Endothelial cell of umbilical vein (primary cell): ENCODE measurements around the gene COL1A1. TPM values are rescaled to one million over a fixed set of nuclear protein-coding genes. Genes with fewer than 3 reads are reported as not detected.
A peak's percentile ranks its signal among the peaks of the same experiment; 100 is the strongest.

Experiments used
- BruUV-seq: library from RNA; stranded (reverse); fragments of 400-500 nt; replicated peaks from 2 replicates; lab custom pipeline; 2021; lab: Mats Ljungman, UMichigan
- CTCF ChIA-PET: fragments of 300-600, 350-600 bp; sonication (Branson Sonifier 250); formaldehyde crosslinking; loops from one replicate; lab custom pipeline; 2021; ENCODE audit warnings: antibody characterized with exemption, inconsistent platforms; lab: Charles Lee
- POLR2A ChIA-PET: fragments of 300-600, 350-600 bp; sonication (Branson Sonifier 250); formaldehyde crosslinking; loops from one replicate; lab custom pipeline; 2021; ENCODE audit warnings: antibody characterized with exemption, inconsistent platforms; lab: Charles Lee
- DNase-seq: peaks from one replicate; pipeline ENCODE4 v3.0.0-alpha.2; 2011; ENCODE audit warnings: low read depth, low spot score
- FAIRE-seq: peaks from 2 replicates; lab custom pipeline; 2011; peaks lifted over from hg19 to GRCh38; lab: Jason Lieb, UNC
- H2AFZ ChIP-seq: 2 replicates; pipeline ENCODE4 v1.6.0; 2012; ENCODE audit warnings: low read depth, low read length, control low read depth, inconsistent platforms
- H3K27ac ChIP-seq: 2 replicates; pipeline ENCODE4 v1.5.1; 2011; ENCODE audit warnings: low read depth, mild to moderate bottlenecking, control low read depth, low read length, moderate library complexity; ENCODE audit not compliant: insufficient read depth
- H3K27me3 ChIP-seq, 2 experiments: 2 replicates each; pipeline versions ENCODE4 v1.6.0 to v1.6.1; 2011; ENCODE audit warnings: low read length in 2 of 2, mixed read lengths in 1 of 2; ENCODE audit not compliant: control insufficient read depth in 2 of 2, insufficient read depth in 2 of 2
- H3K36me3 ChIP-seq, 2 experiments: 2 replicates in 1 of 2; 3 replicates in 1 of 2; pipeline ENCODE4 v1.5.1; 2011; ENCODE audit warnings: low read length in 2 of 2, mild to moderate bottlenecking in 1 of 2, moderate library complexity in 1 of 2; ENCODE audit not compliant: control insufficient read depth in 2 of 2, insufficient read depth in 2 of 2; ENCODE audit errors: extremely low read depth in 1 of 2
- H3K4me1 ChIP-seq: 3 replicates; pipeline ENCODE4 v1.5.1; 2011; ENCODE audit warnings: mild to moderate bottlenecking, low read length; ENCODE audit not compliant: control insufficient read depth, insufficient read depth; ENCODE audit errors: extremely low read depth
- H3K4me2 ChIP-seq: 2 replicates; pipeline ENCODE4 v1.6.1; 2011; ENCODE audit warnings: low read length, control low read depth, mixed read lengths; ENCODE audit not compliant: insufficient read depth
- H3K4me3 ChIP-seq, 3 experiments: fragments of 200-600 bp in 1 of 3; sonication (generic), shearing (Covaris generic) in 1 of 3; replicated peaks in 1 of 3; 2 replicates each; pipeline ENCODE4 v1.5.1; 2011 to 2016; ENCODE audit warnings: control low read depth in 3 of 3, low read length in 3 of 3, mild to moderate bottlenecking in 2 of 3, inconsistent platforms in 1 of 3, low read depth in 1 of 3, moderate library complexity in 1 of 3; ENCODE audit not compliant: insufficient read depth in 1 of 3
- H3K79me2 ChIP-seq: 2 replicates; pipeline ENCODE4 v1.6.0; 2012; ENCODE audit warnings: low read length, inconsistent platforms; ENCODE audit not compliant: control insufficient read depth, insufficient read depth
- H3K9ac ChIP-seq: replicated peaks from 2 replicates; pipeline ENCODE3; 2011; ENCODE audit warnings: low read length, control low read depth; ENCODE audit not compliant: insufficient read depth; ENCODE audit errors: extremely low read depth
- H3K9me1 ChIP-seq: replicated peaks from 3 replicates; pipeline ENCODE4 v1.6.0; 2011; ENCODE audit warnings: mild to moderate bottlenecking, low read length; ENCODE audit not compliant: control insufficient read depth, insufficient read depth; ENCODE audit errors: extremely low read depth
- H3K9me3 ChIP-seq: replicated peaks from 2 replicates; pipeline ENCODE4 v1.5.1; 2012; ENCODE audit warnings: low read length, inconsistent platforms; ENCODE audit not compliant: control insufficient read depth, insufficient read depth
- H4K20me1 ChIP-seq: replicated peaks from 2 replicates; pipeline ENCODE3; 2011; ENCODE audit warnings: mild to moderate bottlenecking, low read length; ENCODE audit not compliant: control insufficient read depth, insufficient read depth; ENCODE audit errors: extremely low read depth
- EZH2 ChIP-seq: IDR thresholded peaks from 2 replicates; pipeline ENCODE4 v1.6.1; 2012; ENCODE audit warnings: borderline replicate concordance, low read depth, mild to moderate bottlenecking, moderate library complexity, low read length, inconsistent platforms; ENCODE audit not compliant: severe bottlenecking
- FOS ChIP-seq: IDR thresholded peaks from 2 replicates; pipeline ENCODE4 v1.6.1; 2011; ENCODE audit warnings: mild to moderate bottlenecking, low read length, moderate library complexity, borderline replicate concordance; ENCODE audit not compliant: insufficient read depth
- GATA2 ChIP-seq: IDR thresholded peaks from 2 replicates; pipeline ENCODE4 v1.7.0; 2011; ENCODE audit warnings: low read depth, mild to moderate bottlenecking, moderate library complexity, mixed read lengths, low read length; ENCODE audit not compliant: insufficient read length, insufficient read depth
- JUN ChIP-seq: IDR thresholded peaks from 2 replicates; pipeline ENCODE4 v1.6.1; 2011; ENCODE audit warnings: borderline replicate concordance, low read depth; ENCODE audit not compliant: insufficient read length, insufficient read depth
- MYC ChIP-seq: IDR thresholded peaks from one replicate; pipeline ENCODE4 v1.6.1; 2011; ENCODE audit warnings: mild to moderate bottlenecking, low read depth, low read length
- POLR2A ChIP-seq: IDR thresholded peaks from 2 replicates; pipeline ENCODE4 v1.6.1; 2012; ENCODE audit warnings: low read depth, mild to moderate bottlenecking, control low read depth, low read length
- dilution Hi-C: fragments of 300-500 bp; cut with MboI; formaldehyde crosslinking; loops from one replicate; pipeline ENCODE4 v1.15.0; 2019; ENCODE audit warnings: low sequenced_read_pairs; ENCODE audit not compliant: extremely low pct_ligation_motif_present
- intact Hi-C: fragments of 100-400 bp; cut with micrococcal nuclease; formaldehyde crosslinking; loops from one replicate; pipeline ENCODE4 v1.10.0; 2022
- polyA plus RNA-seq, 4 experiments: library from polyadenylated mRNA; depleted of rRNA in 3 of 4; stranded (reverse) in 3 of 4; unstranded in 1 of 4; fragments of >200 nt; gene quantifications; 2 replicates each; pipeline versions ENCODE4 v1.2.1 to v1.2.3, GENCODE V29; 2011 to 2012; ENCODE audit warnings: missing spikeins in 1 of 4
- total RNA-seq: library from RNA; stranded (reverse); gene quantifications from 2 replicates; pipeline ENCODE4 v1.2.3, GENCODE V29; 2021

Gene COL1A1
- total and polyA plus RNA-seq, 2 donors (not counting 3 experiments of a cell fraction or from before 2014, with no cell fraction given) = 0.07 TPM

- Histone ChIP-seq H3K4me2 (peak overlapping the region; percentile 82), H3K4me1 (peaks cover 35% of the 10 kb centered on the region), H3K27ac (peak overlapping the region; percentile 19), H3K9ac (peak overlapping the region; percentile 42), H3K36me3 (peaks cover 0 to 26% of the 10 kb centered on the region in 2 experiments), H4K20me1 (no peaks in the 10 kb centered on the region), H3K79me2 (peaks cover 78% of the 10 kb centered on the region), H3K9me1 (no peaks in the 10 kb centered on the region), H3K9me3 (no peaks in the 10 kb centered on the region), H2AFZ (no peak overlapping the region), H3K27me3 (no peaks in the 10 kb centered on the region), H3K4me3 (peak overlapping the region; percentile 9 to 82 (median 65))
- intact Hi-C loops (no loop called here), dilution Hi-C loops (no loop called here)
- TF ChIP-seq MYC (no peak), JUN (no peak), EZH2 (no peak), GATA2 (no peak), FOS (no peak), POLR2A (no peak)
- peak; percentile 21 for FAIRE-seq
- ChIA-PET CTCF (interaction anchor here (1.0 to 4.1 kb wide), 7 partner anchors 8 to 53 kb away, joined by 3 to 21 read pairs (median 5); partner anchors contain the start of gene SAMD14), POLR2A (no interaction called here)
- no peak for DNase-seq
- no TSS peak for BruUV-seq
Measured at GRCh38 chr17:50146927-50147665, 54.3 kb downstream of the COL1A1 start.
